Spleen (tissue), 13 donors: ENCODE results near the gene SHC3. TPM values are rescaled to one million over a fixed set of nuclear protein-coding genes. Genes with fewer than 3 reads are reported as not detected.
A peak's percentile ranks its signal among the peaks of the same experiment; 100 is the strongest.

Experiments used
- DNase-seq: peaks from one replicate; pipeline ENCODE4 v3.0.0-alpha.2; 2020
- H3K27ac ChIP-seq, 8 donors: fragments of 200-600 bp; sonication (generic) in 7 of 8; 1 replicate in 4 of 8; 2 replicates in 4 of 8; pipeline versions ENCODE4 v1.5.0 to v1.8.0; 2016 to 2021; ENCODE audit warnings: inconsistent platforms in 4 of 8, mild to moderate bottlenecking in 4 of 8, moderate library complexity in 1 of 8
- H3K27me3 ChIP-seq, 7 donors: fragments of 200-600 bp; sonication (generic) in 6 of 7; replicated peaks in 1 of 7; 1 replicate in 4 of 7; 2 replicates in 3 of 7; pipeline versions ENCODE4 v1.5.0 to v1.8.0; 2016 to 2021; ENCODE audit warnings: inconsistent platforms in 3 of 7, mild to moderate bottlenecking in 1 of 7
- H3K36me3 ChIP-seq, 6 donors: fragments of 200-600 bp; sonication (generic) in 5 of 6; 1 replicate in 4 of 6; 2 replicates in 2 of 6; pipeline versions ENCODE4 v1.5.0 to v1.8.0; 2016 to 2021; ENCODE audit warnings: inconsistent platforms in 2 of 6
- H3K4me1 ChIP-seq, 6 donors: fragments of 200-600 bp; sonication (generic) in 5 of 6; 1 replicate in 3 of 6; 2 replicates in 3 of 6; pipeline versions ENCODE4 v1.5.0 to v1.8.0; 2016 to 2021; ENCODE audit warnings: inconsistent platforms in 3 of 6
- H3K4me3 ChIP-seq, 8 donors: fragments of 200-600 bp; sonication (generic) in 7 of 8; 1 replicate in 4 of 8; 2 replicates in 4 of 8; pipeline versions ENCODE4 v1.5.0 to v1.8.0; 2016 to 2021; ENCODE audit warnings: inconsistent platforms in 4 of 8, mild to moderate bottlenecking in 4 of 8, moderate library complexity in 2 of 8
- H3K9me3 ChIP-seq, 8 donors: fragments of 200-600 bp; sonication (generic) in 7 of 8; 1 replicate in 4 of 8; 2 replicates in 4 of 8; pipeline versions ENCODE4 v1.5.0 to v1.8.0; 2016 to 2021; ENCODE audit warnings: inconsistent platforms in 4 of 8
- POLR2A ChIP-seq, 3 donors: fragments of 450-650 bp; IDR thresholded peaks; one replicate each; pipeline ENCODE4 v1.5.1; 2017; ENCODE audit warnings: antibody characterized with exemption in 3 of 3, mild to moderate bottlenecking in 1 of 3
- POLR2AphosphoS5 ChIP-seq, 3 donors: sonication (generic); formaldehyde crosslinking; IDR thresholded peaks; one replicate each; pipeline ENCODE4 v1.5.1; 2017; ENCODE audit warnings: antibody characterized with exemption in 3 of 3
- WGBS, 5 donors: extraction: QIAGEN DNeasy Blood & Tissue Kit in 3 of 5; methylation state at CpG; one replicate each; pipeline versions ENCODE4 v1.1.5 to v1.1.7; 2013 to 2018; 5-methylcytosine and 5-hydroxymethylcytosine counted together
- intact Hi-C: fragments of 100-400 bp; cut with DNase I; formaldehyde crosslinking; loops from one replicate; pipeline ENCODE4 v1.15.0; 2023; ENCODE audit warnings: low total_unique reads
- long read RNA-seq, 2 donors: transcript quantifications; one replicate each; lab custom pipeline, GENCODE V29; 2026
- polyA plus RNA-seq, 3 donors: library from polyadenylated mRNA; stranded (reverse); fragments of 200-250 nt; gene quantifications; one replicate each; pipeline ENCODE4 v1.2.1, GENCODE V29; 2013
- total RNA-seq, 7 donors: library from RNA; depleted of rRNA in 3 of 7; stranded (reverse); fragments of >200 nt in 3 of 7; fragmentation: NEBNext Ultra II Directional in 4 of 7; extraction: Animal tissue kit (Norgen Biotek cat#: 25700) in 4 of 7; gene quantifications; one replicate each; pipeline versions ENCODE4 v1.1.0 to v1.2.1, GENCODE V29; 2016 to 2021
- TF ChIP-seq, protein P1 (sequence below), 11 experiments: fragments of 200-600 bp in 7 of 11; fragments of 450-650 bp in 4 of 11; sonication (generic) in 4 of 11; IDR thresholded peaks in 8 of 11; conservative IDR thresholded peaks in 3 of 11; 1 replicate in 7 of 11; 2 replicates in 4 of 11; pipeline versions ENCODE4 v1.4.0 to v1.8.0; 2016 to 2021; ENCODE audit warnings: antibody characterized with exemption in 11 of 11, inconsistent platforms in 4 of 11, mild to moderate bottlenecking in 1 of 11
- donor health status: healthy with polysubstance abuse.
- donor health status: DM: no; HTN: no; CAD: no; lungs with moderate emphysema.
- donor health status: DM: no; HTN: no; CAD: no.
- donor health status: Bipolar disorder and iron deficiency.
- donor health status: healthy.
- donor health status: DM: no; HTN: no; CAD: no.
- donor health status: DM: yes; HTN: yes; CAD: no.

Gene SHC3, protein sequence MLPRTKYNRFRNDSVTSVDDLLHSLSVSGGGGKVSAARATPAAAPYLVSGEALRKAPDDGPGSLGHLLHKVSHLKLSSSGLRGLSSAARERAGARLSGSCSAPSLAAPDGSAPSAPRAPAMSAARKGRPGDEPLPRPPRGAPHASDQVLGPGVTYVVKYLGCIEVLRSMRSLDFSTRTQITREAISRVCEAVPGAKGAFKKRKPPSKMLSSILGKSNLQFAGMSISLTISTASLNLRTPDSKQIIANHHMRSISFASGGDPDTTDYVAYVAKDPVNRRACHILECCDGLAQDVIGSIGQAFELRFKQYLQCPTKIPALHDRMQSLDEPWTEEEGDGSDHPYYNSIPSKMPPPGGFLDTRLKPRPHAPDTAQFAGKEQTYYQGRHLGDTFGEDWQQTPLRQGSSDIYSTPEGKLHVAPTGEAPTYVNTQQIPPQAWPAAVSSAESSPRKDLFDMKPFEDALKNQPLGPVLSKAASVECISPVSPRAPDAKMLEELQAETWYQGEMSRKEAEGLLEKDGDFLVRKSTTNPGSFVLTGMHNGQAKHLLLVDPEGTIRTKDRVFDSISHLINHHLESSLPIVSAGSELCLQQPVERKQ
- total RNA-seq (under 1 TPM in 6 of 7 donors, not detected in 1; 0.05 to 0.70 (median 0.09) TPM), polyA plus RNA-seq (under 1 TPM; 0.03 to 0.06 (median 0.04) TPM)
- long read RNA-seq, donor 1: 0 reads
- long read RNA-seq, donor 2: 0 reads

DNA sequence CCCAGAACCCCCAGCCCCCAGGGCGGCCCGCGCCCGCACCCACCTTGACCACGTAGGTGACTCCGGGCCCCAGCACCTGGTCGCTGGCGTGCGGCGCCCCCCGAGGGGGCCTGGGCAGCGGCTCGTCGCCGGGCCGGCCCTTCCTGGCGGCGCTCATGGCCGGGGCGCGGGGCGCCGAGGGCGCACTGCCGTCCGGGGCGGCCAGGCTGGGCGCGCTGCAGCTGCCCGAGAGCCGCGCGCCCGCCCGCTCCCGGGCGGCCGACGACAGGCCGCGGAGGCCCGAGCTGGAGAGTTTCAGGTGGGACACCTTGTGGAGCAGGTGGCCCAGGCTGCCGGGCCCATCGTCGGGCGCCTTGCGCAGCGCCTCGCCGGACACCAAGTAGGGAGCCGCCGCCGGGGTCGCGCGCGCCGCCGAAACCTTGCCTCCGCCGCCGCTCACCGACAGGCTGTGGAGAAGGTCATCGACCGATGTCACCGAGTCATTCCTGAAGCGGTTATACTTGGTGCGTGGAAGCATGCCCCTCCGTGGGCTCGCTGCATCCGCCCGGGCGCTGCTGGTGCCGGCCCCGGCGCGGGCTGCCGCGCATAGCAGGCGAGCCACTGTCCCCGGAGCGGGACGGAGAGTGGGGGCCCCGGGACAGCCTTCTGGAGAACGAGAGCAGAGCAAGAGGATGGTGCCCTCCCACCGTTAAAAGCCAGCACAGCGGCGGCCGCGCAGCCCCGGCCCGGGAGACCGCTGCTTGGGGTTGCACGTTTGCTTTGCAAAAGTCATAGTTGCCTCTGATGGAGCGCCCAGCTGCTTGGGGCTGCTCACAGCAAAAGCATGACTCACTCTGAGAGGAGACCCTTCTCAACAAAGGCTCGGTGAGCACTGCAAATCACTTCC is at the start of gene SHC3:
Gene SHC3 (minus strand): TSS at position 875 of the 886 bp plus-strand sequence. CDS start 358 bp downstream, at position 517.
- WGBS, 5 donors: 2 to 7% (median 3%) methylated on average over 9 to 96 of the region's 96 CpGs
- Histone ChIP-seq H3K27ac (peak within 1 kb of the TSS in 5 of 8 donors; percentile 55 to 75 (median 66)), H3K27me3 (peaks cover 0 to 83% (median 49%) of the 10 kb centered on the region in 7 donors), H3K9me3 (no peaks in the 10 kb centered on the region), H3K4me1 (peaks cover 12 to 42% (median 31%) of the 10 kb centered on the region in 6 donors), H3K4me3 (peak within 1 kb of the TSS; percentile 6 to 60 (median 27)), H3K36me3 (no peaks in the 10 kb centered on the region)
- no peak for TF ChIP-seq POLR2A (IDR thresholded peaks at IDR 0.05)
- no peak for TF ChIP-seq POLR2AphosphoS5 (IDR thresholded peaks at IDR 0.05)
- TF ChIP-seq, protein P1, sequence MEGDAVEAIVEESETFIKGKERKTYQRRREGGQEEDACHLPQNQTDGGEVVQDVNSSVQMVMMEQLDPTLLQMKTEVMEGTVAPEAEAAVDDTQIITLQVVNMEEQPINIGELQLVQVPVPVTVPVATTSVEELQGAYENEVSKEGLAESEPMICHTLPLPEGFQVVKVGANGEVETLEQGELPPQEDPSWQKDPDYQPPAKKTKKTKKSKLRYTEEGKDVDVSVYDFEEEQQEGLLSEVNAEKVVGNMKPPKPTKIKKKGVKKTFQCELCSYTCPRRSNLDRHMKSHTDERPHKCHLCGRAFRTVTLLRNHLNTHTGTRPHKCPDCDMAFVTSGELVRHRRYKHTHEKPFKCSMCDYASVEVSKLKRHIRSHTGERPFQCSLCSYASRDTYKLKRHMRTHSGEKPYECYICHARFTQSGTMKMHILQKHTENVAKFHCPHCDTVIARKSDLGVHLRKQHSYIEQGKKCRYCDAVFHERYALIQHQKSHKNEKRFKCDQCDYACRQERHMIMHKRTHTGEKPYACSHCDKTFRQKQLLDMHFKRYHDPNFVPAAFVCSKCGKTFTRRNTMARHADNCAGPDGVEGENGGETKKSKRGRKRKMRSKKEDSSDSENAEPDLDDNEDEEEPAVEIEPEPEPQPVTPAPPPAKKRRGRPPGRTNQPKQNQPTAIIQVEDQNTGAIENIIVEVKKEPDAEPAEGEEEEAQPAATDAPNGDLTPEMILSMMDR (IDR thresholded peaks at IDR 0.05 in 8 of 11, conservative IDR thresholded peaks at IDR 0.05 in 3 of 11): no peak
- no peak for DNase-seq
- intact Hi-C loops: no loop called here

DNA sequence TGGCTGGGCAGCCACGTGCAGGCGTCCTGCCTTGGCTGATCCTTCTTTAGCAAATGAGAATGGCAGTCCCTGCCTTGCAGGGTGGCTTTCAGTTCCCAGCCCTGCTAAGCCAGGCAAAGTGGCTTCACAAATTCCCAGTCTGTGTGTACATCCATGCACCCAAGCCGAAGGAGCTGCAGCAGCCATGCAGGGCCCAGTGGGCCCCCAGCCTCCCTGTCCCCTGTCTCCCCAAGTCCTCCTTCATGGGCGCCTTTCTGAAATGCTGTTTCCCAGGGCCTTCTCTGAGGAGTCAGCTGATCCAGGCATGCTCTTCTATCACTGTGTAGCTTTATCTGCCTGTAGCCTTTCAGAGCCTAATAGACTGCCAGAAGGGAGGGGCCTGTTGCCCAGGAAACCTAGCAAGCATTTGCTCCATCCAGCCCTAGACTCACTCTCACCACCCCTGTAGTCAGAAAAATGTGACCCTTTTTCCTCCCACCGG is 47.4 kb upstream of the SHC3 start:
- Histone ChIP-seq H3K4me3 (no peak overlapping the region), H3K36me3 (no peaks in the 10 kb centered on the region), H3K27me3 (peaks cover 0 to 15% (median 0%) of the 10 kb centered on the region in 7 donors), H3K9me3 (peaks cover 0 to 6% (median 3%) of the 10 kb centered on the region in 8 donors), H3K4me1 (no peaks in the 10 kb centered on the region), H3K27ac (no peak overlapping the region)
- TF ChIP-seq, protein P1 (IDR thresholded peaks at IDR 0.05 in 8 of 11, conservative IDR thresholded peaks at IDR 0.05 in 3 of 11): no peak
- no peak for TF ChIP-seq POLR2A (IDR thresholded peaks at IDR 0.05)
- no peak for TF ChIP-seq POLR2AphosphoS5 (IDR thresholded peaks at IDR 0.05)
- no peak for DNase-seq
- 62 to 78% (median 67%) methylated on average over 5 of the region's 5 CpGs for WGBS, 5 donors
- intact Hi-C loops: no loop called here

DNA sequence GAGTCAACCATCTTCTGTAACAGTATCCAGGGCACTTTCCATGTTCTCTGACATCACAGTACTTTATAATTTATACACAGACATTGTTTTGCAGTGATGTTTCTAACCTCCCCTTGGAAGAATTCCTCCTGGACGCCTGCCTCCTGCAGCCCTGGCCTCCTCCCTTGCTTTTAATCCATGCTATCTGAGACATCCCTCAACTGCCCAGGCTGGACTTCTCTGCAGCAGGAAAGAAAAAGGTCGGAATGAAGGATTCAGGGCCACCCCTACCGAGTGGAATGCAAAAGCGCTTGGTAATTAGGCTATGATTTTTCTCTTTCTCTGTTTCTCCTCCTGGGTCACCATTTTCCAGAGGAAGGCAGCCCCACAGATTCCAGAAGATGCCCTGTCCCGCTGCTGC is 47.0 kb upstream of the SHC3 start:
- 72 to 86% (median 81%) methylated on average over 5 of the region's 5 CpGs for WGBS, 5 donors
- H3K36me3 ChIP-seq: no peaks in the 10 kb centered on the region
- no peak for TF ChIP-seq POLR2AphosphoS5 (IDR thresholded peaks at IDR 0.05)
- TF ChIP-seq POLR2A (IDR thresholded peaks at IDR 0.05): no peak
- TF ChIP-seq, protein P1 (IDR thresholded peaks at IDR 0.05 in 8 of 11, conservative IDR thresholded peaks at IDR 0.05 in 3 of 11): no peak
- H3K27me3 ChIP-seq: peaks cover 0 to 15% (median 0%) of the 10 kb centered on the region in 7 donors
- intact Hi-C loops: no loop called here
- no peak overlapping the region for H3K4me3 ChIP-seq
- no peak for DNase-seq
- H3K4me1 ChIP-seq: no peaks in the 10 kb centered on the region
- H3K27ac ChIP-seq: no peak overlapping the region
- H3K9me3 ChIP-seq: peaks cover 0 to 2% (median 0%) of the 10 kb centered on the region in 8 donors
